Stimulated activated CD4-positive, alpha-beta T cell treated with anti-CD3 and anti-CD28 coated beads, TNF-alpha, amount 100 ng/mL, for 4 hours (primary cell): ENCODE data around the gene FPR2.
"Not testable (repeated sequence)": the region's sequence is repeated elsewhere in the genome, so short reads cannot be mapped to it uniquely, and the experiment has no call there.

Experiments
- DNase-seq, 3 experiments: peaks; one replicate each; pipeline ENCODE4 v3.0.0-alpha.2; 2020; ENCODE audit warnings: low read depth in 3 of 3

FPR2 gene, protein sequence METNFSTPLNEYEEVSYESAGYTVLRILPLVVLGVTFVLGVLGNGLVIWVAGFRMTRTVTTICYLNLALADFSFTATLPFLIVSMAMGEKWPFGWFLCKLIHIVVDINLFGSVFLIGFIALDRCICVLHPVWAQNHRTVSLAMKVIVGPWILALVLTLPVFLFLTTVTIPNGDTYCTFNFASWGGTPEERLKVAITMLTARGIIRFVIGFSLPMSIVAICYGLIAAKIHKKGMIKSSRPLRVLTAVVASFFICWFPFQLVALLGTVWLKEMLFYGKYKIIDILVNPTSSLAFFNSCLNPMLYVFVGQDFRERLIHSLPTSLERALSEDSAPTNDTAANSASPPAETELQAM

GRCh38 chr19:51760697-51761356, at the start of gene FPR2:
Gene FPR2, plus strand, starts transcription at chr19:51761180. Its CDS starts 7,479 bp downstream, at chr19:51768659.
- DNase-seq: no peak

GRCh38 chr19:51711702-51712101, 49.3 kb upstream of the FPR2 start:
- no peak for DNase-seq

- no peak for DNase-seq
Observed at GRCh38 chr19:51712461-51713081, 48.4 kb upstream of the FPR2 start.

DNA sequence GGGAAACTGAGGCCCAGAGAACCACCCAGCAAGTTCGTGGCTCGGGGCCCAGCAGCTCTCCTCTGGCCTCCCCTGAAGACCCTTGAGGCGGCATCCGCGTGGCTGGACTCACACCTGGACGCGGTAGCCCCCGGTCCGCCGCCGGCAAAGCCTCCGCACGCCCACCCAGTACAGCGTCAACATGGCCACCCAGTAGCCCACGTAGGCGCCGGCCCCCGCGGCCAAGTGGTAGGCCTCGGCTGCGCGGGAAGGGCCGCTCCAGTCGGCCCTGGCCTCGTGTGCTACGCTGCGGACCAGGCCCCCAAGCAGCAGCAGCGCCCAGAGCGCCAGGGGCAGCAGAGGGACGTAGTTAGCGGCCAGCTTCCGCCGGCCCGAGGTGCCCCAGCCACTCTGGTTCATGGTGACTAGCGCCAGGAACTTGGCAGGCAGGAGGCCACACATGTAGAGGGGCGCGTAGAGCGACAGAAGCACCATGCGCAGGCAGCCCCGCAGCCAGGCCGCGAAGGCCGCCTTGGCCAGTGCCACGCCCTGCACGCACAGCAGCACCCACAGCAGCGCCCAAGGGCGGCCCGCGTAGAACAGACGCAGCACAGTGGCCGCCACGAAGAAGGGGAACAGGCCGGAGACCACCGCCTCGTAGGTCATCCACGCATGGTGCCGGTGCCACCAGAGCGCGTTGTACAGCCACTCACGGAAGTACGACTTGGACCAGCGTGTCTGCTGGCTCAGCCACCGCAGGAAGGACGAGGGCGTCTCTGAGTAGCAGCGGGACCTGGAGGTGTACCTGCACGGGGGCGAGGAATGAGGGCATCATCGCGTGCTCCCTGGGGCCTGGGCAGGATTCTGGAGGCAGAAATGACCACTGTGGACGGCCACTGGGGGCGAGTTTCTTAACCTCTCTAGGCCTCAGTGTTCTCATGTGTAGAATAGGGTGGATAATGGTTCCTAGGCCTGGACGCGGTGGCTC, 47.4 kb upstream of the FPR2 start:
- no peak for DNase-seq

- DNase-seq: no peak
Observed at GRCh38 chr19:51714848-51715247, 46.1 kb upstream of the FPR2 start.

DNA sequence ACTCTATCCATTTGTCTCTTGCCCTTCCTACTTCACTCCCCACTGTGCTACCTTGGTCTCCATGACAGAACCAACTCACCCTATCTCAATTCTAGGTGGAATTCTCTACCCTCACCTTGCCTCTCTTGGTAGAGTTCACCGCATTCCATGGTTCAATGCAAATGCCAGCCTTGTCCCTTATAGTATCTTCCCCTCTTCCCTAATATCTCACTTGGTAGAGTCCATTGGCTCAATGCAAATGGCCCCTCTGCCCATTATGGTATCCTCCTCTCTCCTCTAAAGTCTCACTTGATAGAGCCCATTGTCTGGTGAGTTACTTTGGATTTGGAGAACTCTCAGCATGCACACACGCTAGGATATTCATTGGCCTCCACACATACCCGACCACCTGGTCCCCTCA, 45.1 kb upstream of the FPR2 start:
- DNase-seq: no peak

- no peak for DNase-seq
Observed at GRCh38 chr19:51716925-51717324, 44.1 kb upstream of the FPR2 start.

GRCh38 chr19:51719251-51719988, 41.6 kb upstream of the FPR2 start:
- DNase-seq: no peak

DNA sequence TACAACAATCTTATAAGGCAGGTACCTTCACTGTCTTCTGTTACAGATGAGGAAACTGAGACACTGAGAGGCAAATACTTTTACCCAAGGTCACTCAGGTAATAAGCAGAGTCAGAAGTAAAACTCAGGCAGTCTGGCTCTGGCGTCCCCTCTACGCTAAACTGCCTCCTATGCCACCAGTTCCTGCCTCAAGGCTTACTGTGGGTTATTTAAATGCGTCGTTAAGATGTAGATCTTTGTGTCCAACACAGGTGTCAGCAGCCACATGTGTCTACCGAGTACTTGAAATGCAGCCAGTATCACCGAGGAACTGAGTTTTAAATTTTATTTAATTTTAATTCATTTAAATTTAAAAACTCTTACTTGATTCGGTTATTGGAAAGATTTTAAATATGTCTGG, 39.1 kb upstream of the FPR2 start:
- no peak for DNase-seq

DNA sequence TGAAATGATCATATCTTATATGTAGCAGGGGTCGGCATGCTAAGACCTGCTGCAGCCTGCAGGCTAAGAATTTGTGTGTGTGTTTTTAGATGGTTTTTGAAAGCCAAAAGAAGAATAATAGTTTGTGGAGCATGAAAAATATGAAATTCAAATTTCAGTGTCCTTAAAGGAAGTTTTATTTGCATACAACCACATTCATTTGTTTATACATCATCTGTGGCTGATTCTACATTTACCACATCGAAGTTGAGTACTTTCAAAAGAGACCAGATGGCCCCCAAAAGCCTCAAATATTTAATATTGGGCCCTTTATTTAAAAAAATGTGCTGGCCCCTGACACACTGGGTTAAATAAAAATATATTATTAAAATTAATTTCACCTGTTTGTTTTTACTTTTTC, 38.5 kb upstream of the FPR2 start:
- no peak for DNase-seq

DNA sequence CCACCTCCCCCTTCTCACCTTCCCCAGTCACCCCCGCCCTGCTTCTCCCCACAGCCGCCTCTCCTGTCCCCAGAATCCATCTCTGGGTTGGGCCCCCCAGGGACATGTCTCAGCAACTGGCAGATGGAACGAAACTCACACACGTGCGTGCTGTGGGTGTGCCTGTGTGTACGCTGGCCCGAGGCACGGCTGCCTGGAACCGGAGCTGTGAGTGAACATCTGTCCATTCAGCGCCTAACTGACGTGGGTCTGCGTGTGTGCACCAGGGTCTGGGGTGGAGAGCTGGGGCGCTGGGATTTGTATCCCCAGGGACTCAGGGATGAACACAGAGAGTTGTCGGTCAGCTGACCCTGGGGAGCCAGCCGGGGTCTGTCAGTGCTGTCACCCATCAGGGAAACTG, 36.4 kb upstream of the FPR2 start:
- no peak for DNase-seq

DNA sequence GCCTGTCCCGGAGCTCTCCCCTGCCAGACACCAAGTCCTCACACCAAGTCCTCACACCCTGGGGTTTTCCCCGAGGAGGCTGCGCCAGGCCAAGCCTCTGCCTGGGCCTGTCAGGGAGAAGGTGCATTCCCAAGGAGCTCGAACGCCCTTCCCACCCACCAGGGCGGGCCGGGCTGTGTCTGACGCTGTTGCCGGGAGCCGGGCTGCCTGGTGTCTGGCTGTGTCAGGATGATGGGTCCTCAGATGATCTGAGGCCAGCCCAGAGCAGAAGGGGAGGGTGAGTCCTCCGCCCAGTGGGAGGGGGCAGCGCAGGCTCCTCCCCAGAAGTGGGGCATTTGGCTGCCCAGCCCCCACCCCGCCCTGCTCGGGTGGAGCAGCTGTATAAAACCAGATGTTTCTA, 34.9 kb upstream of the FPR2 start:
- DNase-seq: no peak

- no peak for DNase-seq
Observed at GRCh38 chr19:51727349-51727880, 33.6 kb upstream of the FPR2 start.

DNA sequence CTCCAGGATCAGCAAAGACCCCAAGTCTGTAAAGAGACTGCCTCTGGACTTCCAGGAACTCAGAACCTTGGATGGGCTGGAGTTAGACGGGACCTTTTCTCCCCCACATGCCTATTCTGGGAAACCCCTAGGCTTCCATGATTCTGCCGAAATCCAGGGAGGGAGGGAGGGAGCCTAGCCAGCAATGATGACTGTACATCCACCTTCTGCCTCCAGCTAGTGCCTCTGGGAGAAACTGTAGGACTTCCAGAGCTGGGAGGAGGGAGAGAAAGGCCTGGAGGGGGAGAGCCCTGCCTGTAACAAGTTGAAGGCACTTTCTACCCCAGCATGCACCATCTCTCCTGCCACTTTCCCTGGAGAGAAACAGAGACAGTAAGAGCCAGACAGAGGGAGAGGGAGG, 31.2 kb upstream of the FPR2 start:
- no peak for DNase-seq

GRCh38 chr19:51733742-51734522, 27.0 kb upstream of the FPR2 start:
- no peak for DNase-seq

DNA sequence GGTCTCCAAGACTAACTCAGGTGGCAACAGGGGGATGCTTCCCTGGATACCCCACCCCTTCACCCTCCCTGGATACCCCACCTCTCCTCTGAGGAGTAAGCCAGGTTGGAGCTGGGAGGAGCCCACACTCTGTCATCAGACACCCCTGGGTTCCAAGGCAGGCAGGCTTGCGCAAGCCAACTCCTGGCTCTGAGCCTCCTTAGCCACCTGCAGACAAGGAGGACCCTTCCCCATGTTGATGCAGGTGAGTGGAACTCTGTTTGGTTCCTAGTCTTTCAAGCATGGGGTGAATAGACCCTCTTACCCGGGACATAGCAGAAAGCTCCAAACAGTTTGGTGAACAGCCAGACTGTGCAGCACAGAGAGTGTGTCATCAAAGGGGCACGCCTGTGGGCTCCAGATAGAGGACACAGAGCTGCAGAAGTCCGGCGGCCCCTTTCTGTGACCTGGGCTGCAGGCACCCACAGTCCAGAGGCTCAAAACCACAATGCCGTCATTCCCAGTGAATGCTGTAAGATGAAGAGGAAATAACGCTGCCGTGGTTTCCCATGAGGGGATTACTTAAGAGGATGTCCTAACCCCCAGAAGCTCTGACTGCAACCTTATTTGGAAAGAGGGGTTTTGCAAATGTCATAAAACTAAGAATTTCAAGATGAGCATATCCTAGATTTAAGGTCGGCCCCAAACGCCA, 25.1 kb upstream of the FPR2 start:
- DNase-seq: no peak

DNA sequence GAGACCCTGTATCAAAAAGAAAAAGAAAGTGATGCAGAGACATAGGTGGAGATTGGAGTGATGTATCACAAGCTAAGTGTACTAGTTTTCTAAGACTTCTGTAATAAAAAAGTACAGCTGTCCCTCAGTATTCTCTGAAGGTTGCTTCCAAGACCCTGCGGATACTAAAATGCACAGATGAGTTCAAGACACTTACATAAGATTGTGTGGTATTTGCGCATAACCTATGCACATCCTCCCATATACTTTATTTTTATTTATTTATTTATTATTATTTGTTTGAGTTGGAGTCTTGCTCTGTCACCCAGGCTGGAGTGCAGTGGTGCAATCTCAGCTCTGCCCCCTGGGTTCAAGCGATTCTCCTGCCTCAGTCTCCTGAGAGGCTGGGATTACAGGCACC, 23.6 kb upstream of the FPR2 start:
- DNase-seq: no peak

DNA sequence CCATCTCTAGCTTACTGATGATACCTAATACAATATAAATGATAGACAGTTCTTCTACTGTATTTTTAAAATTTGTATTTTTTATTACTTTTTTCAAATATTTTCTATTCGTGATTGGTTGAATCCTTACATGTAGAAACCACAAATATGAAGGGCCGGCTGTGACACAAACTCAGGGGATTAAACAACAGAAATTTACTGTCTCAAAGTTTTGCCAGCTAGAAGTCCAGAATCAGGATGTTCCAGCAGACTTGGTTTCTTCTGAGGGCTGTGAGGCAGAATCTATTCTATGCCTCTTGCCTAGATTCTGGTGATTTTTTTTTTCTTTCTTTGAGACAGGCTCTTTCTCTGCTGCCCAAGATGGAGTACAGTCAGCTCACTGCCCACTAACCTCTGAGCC, 23.1 kb upstream of the FPR2 start:
- DNase-seq: no peak

DNA sequence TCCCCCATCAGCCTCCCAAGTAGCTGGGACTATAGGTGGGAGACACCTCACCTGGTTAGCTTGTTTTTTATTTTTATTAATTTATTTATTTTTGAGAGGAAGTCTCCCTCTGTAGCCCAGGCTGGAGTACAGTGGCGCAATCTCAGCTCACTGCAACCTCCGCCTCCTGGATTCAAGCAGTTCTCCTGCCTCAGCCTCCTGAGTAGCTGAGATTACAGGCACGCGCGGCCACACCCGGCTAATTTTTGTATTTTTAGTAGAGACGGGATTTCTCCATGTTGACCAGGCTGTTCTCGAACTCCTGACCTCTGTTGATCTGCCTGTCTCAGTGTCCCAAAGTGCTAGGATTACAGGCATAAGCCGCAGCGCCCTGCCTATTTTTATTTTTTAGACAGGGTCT, 22.5 kb upstream of the FPR2 start:
- DNase-seq: not testable (repeated sequence)
